Mesenteric fat pad (tissue), 1 donor: ENCODE results near the gene PCDH10. TPM values are rescaled to one million over a fixed set of nuclear protein-coding genes. Genes with fewer than 3 reads are reported as not detected.

Source experiments
- DNase-seq: peaks from one replicate; pipeline ENCODE4 v3.0.0-alpha.2; 2020; ENCODE audit warnings: low spot score
- long read RNA-seq: library from polyadenylated mRNA; unstranded; transcript quantifications from one replicate; pipeline ENCODE4 v2.0.0, GENCODE V29; 2020
- total RNA-seq: library from RNA; stranded (reverse); fragmentation: NEBNext Ultra II Directional; extraction: Animal tissue kit (Norgen Biotek cat#: 25700); gene quantifications from one replicate; pipeline ENCODE4 v1.2.1, GENCODE V29; 2021
- donor health status: DM: yes; HTN: yes; CAD: no.

The PCDH10 gene, protein sequence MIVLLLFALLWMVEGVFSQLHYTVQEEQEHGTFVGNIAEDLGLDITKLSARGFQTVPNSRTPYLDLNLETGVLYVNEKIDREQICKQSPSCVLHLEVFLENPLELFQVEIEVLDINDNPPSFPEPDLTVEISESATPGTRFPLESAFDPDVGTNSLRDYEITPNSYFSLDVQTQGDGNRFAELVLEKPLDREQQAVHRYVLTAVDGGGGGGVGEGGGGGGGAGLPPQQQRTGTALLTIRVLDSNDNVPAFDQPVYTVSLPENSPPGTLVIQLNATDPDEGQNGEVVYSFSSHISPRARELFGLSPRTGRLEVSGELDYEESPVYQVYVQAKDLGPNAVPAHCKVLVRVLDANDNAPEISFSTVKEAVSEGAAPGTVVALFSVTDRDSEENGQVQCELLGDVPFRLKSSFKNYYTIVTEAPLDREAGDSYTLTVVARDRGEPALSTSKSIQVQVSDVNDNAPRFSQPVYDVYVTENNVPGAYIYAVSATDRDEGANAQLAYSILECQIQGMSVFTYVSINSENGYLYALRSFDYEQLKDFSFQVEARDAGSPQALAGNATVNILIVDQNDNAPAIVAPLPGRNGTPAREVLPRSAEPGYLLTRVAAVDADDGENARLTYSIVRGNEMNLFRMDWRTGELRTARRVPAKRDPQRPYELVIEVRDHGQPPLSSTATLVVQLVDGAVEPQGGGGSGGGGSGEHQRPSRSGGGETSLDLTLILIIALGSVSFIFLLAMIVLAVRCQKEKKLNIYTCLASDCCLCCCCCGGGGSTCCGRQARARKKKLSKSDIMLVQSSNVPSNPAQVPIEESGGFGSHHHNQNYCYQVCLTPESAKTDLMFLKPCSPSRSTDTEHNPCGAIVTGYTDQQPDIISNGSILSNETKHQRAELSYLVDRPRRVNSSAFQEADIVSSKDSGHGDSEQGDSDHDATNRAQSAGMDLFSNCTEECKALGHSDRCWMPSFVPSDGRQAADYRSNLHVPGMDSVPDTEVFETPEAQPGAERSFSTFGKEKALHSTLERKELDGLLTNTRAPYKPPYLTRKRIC
- 0.06 TPM for total RNA-seq
- long read RNA-seq: 0 reads

DNA sequence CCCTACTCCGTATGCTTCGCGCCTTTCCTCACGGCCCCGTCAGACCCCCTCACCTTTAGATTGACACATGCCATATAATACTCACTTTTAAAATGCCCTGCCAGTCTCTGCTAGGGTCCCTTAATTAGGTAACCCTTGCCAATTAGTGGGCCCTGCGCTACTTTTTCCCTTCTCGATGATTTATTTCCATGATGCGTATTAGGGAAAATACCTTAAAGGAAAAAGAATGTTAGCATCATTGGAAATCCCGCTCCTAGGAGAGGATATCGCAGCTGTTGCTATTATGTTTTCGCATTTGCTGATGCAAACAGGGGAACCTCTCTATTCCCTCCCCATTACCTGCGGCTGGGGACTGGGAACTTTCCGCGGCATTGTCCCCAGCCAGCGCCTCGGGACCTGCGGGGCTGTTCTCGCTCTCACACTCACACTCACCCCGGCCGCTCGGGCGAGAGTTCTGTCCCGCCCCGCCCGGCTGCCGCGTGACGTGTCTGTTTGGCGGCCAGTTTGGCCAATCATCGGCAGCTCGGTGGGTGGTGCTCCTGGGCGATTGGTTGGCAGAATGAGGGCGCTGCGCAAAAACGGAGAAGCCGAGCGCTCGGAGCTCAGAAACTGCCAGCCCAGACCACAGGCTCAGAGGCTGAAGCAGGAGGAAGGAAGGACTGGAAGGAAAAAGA, at the start of gene PCDH10:
Gene PCDH10 (plus strand): TSS at position 605 of the 674 bp plus-strand sequence. CDS start 847 bp downstream, outside the sequence.
- DNase-seq: peak; percentile 94

DNA sequence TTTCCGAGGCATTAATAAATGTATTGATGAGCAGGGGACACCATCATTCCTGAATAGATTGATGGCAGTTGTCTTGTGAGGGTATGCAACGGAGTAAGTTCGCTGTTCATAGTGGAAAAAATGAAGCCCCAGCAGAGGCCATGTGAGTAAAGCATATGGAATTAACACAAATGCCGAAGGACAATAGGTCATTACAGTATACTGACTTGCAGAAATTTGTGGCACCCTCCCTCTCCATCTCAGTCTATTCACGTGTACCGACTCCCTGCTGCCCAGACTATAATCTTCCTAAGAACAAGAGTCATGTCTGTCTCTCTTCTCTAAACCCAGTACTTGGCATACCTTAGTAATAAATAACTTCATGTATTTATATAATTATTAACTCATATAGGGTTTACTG, 47.1 kb upstream of the PCDH10 start:
- no peak for DNase-seq

DNA sequence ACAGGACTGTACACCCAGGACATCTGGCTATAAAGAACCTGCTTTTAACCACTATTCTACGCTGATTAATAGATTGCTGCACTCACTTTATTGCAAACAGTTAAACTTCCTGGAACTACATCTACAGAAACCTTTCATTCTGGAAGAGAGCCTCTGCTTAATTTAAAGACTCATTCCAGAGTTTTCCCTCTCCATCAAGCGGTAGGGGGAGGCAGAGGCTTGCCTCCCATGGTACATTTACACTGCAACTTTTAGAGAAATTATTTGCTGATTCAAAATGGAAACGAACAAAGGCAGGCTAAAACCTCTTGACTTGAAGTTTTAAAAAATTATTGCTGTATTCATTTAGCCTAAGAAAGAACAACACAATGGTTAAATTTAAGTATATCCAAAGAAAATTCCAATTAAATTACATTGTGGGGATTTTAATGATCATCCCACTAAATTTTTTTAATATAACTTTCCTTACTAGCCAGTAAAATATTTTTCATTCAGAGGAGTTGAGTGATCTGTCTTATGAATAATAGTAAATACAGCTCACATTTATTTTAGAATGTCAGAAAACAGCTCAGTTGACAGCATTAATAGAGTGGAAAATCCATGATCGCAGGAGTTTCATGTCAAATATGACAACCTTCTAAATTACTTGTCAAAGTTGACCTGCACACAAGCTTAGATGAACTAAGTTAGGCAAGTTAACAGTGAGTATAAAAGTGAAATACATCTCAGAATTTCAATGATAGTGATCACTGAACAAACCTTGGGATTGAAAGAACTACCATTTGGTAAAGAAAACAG, 46.3 kb upstream of the PCDH10 start:
- DNase-seq: no peak

DNA sequence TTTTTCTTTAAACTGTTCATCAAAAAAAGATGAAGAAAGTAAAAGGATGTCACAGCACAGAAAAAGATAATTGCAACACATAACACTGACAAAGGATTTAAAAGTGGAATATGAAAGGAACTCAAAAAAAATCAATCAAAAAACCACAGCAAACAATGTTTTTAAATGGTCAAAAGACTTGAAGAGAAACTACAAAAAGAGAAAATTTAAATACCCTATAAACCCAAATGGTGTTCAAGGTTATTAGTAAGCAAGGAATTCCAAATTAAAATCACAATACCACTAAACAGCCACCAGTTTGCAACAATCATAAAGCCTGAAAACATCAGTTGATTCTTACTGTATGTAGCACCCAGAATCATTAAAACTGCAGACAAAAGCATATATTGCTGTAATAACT, 36.5 kb upstream of the PCDH10 start:
- no peak for DNase-seq

DNA sequence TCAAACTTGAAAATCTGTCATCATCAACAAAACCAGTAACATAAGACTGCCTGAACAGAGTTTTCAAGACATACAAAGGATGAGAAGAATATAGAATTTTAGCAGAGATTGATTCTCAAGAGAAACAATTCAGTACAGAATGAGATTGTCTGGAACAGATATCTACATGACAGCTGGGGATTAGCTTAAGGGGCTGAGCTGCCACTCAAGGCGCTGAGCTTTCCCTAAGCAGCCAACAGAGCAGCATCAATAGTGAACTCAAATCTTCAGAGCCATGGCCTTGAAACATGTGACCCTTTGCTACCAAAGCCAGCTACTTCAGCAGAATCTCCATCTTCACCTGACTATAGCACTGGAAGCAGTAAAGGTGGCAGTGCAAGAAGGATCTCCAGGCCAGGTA, 24.3 kb upstream of the PCDH10 start:
- no peak for DNase-seq

DNA sequence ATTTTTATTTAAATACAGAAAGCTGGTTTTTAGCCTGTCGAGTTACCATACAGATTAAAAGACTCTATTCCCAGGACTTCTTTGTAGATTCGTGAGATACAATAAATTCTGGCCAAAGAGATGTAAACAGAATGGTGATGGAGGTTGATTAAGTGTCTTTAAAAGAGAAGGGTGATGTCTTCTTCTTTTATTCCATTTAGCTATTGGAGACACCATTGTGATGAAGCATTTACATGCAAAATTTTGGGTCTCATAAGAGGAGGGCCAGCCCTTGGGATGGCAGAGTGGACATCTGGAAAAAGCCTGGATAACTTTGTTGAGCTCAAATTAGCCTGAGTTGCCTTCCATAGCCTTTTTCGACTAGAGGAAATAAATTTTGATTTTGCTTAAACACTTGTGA, 21.6 kb upstream of the PCDH10 start:
- no peak for DNase-seq

DNA sequence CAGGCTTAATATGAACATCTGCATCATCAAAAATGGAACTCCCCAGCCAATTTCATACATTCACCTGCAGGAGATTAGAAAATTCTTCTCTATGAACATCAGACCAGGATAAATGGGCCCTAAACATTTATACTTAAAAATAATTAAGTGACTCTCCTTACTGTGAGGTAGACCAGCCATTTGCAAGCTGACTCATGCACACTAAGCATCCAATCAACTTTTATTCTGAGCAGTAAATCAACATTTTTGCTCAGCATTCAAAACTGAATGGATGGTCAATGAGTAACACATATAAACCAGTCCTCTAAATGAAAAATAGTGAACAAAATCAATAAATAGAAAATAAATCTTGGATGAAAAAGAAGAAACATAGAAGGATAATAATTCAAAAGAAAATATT, 19.9 kb upstream of the PCDH10 start:
- no peak for DNase-seq

DNA sequence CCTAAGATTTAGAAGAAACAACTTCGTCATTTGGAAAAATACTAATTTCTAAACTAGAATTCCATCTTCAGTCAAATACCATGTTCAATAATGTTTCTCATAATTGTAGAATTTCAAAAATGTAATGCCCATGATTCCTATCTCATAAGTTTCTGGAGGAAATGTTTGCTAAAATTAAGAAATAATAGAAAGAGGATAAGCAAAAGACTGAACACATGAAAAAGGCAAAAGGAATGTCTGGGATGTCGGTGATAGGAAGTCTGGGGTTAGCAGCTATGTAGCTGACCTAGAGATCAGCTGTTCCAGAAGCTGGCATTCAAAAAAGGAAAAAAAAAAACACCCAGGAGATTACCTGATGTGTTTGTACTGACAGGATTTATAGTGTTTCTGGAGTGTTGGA, 18.9 kb upstream of the PCDH10 start:
- DNase-seq: no peak

DNA sequence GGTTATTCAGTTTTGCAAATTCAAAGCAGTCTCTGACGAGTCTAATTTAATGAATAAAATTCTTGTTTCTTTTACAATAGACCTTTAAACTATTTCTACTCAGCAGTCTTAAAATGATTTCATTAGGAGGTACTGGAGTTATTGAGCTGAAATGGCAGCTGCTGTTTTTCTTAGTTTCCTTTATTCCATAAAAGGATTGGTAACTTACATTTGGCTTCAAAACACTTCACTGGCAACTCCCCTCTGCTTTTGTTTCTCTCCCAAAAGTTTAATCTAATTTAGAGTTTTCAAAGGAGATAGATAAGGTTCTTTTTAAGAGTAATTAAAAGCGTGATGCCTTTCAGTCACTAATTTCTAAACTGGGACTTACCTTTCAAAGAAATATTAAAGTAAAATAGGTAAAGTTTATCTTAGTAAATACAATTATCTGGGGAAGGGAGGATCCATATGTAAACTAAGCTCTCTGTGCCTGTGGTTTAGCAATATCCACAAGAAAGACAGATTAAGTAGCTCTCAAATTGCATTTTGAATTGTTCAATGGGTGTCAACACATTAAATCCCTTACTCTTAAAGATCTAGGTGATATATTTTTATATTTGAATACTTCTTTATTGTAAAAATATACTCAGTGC, 17.1 kb upstream of the PCDH10 start:
- no peak for DNase-seq

DNA sequence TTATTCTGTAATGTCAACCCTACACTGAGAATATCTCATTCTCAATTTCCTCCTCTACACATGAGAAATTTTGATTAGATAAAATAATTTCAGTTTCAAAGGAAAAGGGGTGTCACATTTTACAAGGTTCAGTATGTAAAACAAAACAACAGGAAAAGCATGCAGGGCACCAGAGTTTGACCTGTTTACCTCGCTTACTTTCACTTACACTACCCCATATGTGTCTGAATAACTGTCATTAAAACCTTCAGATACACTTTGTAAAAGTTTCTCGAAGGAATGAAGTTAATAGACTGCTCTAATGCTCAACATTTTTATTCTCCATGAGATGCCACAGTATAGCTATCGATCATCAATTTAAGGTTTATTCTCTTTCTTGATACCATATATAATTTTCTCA, 12.3 kb upstream of the PCDH10 start:
- DNase-seq: no peak

DNA sequence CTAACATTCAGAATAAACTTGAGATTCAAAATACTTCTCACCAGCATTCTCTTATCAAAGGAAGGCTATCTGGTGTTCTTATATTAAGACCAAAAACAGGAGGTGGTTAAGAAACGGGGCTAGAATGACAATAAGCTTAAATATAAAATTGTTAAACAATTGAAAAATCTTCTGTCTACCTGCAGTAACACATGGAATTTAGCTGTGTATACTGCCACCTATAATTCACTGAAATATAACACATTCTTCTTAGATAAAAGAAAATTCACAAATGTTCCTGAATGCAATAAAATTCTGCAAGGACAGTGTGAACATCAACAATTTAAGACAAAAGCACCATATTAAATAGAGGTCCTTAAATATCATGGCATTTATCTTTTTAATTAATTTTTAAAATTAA, 11.5 kb upstream of the PCDH10 start:
- DNase-seq: no peak

DNA sequence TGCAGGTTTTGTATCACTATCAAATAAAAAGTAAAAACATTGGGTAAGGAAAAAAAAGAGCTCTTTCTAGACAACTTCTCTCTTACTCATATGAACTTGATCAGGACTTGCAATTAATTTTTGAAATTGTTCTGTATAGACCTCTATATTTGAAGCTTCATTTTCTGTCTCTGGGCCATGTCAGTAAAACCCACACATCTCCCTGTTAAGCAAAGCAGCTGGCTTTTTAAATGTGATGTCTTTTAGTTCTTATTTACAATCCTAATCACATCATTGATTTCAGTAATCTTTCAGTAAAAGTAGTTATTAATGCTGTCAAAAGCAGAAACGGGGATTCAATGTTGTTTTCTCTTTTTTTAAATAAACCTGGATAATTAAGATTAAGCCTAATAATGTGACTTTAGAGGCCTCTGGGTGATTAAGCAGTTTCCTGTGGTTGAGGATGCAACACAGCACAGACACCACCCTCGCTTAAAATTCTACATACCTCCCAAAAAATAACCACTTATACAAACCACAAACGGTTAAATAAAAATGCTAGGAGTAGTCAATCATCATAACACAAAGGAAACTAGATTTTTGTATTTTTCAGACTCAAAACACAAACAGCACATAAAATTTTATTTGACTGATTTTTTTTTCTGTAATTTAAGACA, 5.2 kb upstream of the PCDH10 start:
- DNase-seq: no peak

DNA sequence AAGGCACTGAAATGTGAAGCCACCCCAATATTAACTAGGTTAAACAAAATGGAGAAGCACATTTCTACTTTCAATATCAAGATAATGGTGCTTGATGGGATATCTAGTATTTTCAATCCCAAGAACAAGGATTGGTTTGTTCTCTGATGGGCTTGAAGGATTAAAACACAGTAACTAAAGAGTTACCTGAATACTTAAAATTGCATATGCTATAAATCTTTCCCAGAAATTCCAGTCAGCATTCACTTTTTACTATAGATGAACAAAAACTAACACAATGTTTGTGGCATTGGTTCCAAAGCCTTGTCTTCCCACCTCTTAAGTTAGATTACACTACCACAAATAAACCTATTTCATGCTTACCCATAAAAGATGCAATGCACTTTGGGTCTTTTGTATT, 3.9 kb upstream of the PCDH10 start:
- DNase-seq: no peak

DNA sequence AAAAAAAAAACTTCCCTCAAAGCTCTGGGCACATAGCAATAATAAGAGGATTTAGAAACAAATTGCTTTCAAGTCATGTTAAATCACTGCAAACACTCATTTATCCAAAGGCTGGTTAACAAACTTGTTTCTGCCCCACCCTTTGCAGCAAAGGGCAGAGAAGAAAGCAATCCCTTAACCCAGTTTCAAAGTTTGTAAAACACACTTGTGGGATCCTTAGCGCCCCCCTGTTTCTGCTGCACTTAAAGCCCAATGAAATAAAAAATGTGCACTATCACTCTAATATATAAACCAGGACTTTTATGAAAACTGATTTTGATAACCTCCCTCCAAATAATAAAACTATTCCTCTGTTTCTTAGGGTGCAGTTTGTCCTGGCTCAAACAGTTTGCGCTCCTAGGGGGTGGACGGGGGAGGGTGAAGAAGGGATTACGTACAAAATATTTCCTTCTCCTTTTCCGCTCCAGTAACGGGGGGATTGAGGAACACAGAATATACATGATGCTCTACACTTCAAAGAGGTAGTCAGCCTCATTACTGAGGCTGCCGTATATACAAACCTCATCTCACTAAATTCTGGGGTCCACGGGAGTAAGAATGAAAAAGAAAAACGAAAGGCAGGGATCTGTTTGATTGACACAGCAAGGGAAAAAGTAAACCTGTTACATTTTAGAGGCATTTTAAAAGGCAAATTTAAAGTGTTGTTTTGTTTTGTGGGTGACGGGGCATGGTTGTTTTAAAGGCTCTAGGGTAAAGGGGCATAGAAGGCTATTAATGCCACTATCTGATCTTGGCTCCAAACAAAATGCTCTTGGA, 3.1 kb upstream of the PCDH10 start:
- DNase-seq: no peak

DNA sequence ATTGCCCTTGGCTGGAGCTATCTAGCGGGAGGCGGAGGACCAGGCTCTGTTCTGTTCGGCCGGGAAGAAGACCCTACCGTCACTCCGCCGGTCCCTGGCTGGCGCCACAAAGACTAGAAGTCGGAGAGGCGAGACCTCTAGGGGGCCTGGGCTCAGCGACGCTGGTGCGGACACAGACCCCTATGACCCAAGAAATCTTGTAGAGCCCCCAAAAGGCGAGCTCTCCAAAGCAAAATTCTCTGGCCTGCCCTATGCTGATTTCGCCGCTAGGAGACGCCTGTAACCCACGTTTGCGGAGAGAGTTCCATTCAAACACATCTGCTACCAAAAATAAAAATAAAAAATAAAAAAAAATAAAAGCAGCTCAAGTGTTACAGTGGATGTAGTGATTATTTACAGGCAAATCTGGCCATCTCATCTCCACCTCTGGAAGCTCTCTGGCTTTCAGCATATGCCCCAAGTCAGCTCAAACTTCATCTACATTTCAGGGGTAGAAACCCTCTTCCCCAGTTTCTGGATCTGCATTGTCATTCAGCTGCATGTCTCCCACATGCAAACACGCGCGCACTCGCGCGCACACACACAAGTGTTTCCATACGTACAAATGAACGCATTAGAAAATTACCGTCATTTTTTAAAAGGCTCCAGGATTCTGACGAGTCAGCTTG, 2.4 kb upstream of the PCDH10 start:
- no peak for DNase-seq

DNA sequence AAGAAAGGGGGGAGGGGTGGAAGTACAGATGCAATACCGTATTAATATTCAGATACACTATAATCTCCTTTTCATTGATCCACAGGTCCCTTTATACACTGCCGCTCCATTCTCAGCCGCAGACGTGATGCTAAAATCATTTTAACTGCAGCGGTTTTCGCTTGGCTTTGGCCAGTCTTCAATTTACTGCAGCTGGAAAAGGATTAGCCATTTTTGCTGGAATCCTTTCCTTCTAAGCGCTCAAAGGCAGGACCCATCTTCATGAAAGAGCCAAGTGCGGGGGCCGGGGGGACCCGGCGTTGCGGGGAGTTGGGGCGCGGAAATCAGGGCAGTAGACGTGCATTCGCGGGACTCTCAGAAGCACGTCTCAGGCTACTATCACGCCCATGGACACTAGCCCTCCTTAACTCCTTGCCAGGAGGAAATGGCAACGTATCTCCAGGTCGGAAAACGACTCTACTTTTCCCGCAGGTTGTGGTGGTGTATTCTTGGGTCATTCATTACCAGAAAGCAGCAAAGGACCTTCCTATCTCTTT, 1.7 kb upstream of the PCDH10 start:
- DNase-seq: no peak

DNA sequence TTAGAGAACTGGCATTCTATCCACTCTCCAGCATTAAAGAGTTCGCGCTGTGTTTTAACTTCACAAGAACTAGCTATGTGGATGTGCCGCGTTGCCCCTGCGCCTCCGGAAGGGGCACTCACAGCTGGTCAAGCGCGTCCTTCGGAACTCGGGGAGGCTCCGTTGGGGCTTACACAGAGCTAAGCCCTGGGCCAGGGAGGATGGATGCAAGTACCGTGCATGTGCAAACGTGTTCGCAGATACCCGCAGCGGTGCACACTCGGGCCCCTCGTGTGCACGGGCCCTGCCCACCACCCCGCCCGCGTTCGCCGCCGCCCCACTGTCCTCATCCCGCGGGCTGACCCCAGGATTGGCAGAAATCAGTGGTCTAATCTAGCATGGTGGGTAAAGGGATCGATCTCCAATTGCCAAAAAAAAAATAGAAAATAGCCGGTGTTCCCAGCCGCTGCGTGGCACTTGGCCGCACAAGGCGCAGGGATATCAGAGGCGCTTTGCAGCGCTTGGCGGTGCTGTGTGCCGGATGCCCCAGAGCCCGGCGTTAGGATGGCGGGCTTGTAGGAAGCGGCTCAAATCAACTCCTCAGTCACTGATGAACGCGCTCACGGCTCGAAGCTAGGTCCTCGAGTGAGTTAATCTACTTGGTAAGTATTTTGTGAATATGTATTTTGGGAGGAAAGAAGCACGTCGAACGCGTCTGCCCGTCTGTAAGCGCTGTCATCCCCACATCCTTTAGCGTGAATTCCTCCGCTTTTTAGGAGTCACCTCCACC, 989 bp upstream of the PCDH10 start:
- DNase-seq: no peak
